ENCODE measurements around the gene TSN.

Gene TSN

GRCh38 chr2:121783180-121783579 lies 27.7 kb downstream of the TSN start:
- no peak overlapping the region for H3K4me3 ChIP-seq (ENCODE audit: low read depth, low read length)
- DNase-seq (ENCODE audit: low read depth, low spot score), result no peak
- in situ Hi-C loops (cut with HindIII; ENCODE audit: low sequenced_read_pairs), result no loop called here
- TF ChIP-seq CTCF (IDR thresholded peaks at IDR 0.05; ENCODE audit: low read depth, low read length), result no peak

- DNase-seq (ENCODE audit: low read depth, low spot score), result no peak
- H3K4me3 ChIP-seq (ENCODE audit: low read depth, low read length), result no peak overlapping the region
- in situ Hi-C loops (cut with HindIII; ENCODE audit: low sequenced_read_pairs), result no loop called here
- TF ChIP-seq CTCF (IDR thresholded peaks at IDR 0.05; ENCODE audit: low read depth, low read length), result no peak
These were observed 33.2 kb downstream of the TSN start for GRCh38 chr2:121788685-121789084.

- DNase-seq (ENCODE audit: low read depth, low spot score), result peak; percentile 87
- in situ Hi-C loops (cut with HindIII; ENCODE audit: low sequenced_read_pairs), result no loop called here
These were observed 35.0 kb downstream of the TSN start for GRCh38 chr2:121790276-121790956.

GRCh38 chr2:121791290-121791689 lies 35.8 kb downstream of the TSN start:
- no peak overlapping the region for H3K4me3 ChIP-seq (ENCODE audit: low read depth, low read length)
- no peak for TF ChIP-seq CTCF (IDR thresholded peaks at IDR 0.05; ENCODE audit: low read depth, low read length)
- no peak for DNase-seq (ENCODE audit: low read depth, low spot score)
- in situ Hi-C loops (cut with HindIII; ENCODE audit: low sequenced_read_pairs), result no loop called here

More at GRCh38 chr2:121790276-121790956, 35.0 kb downstream of the TSN start:
- TF ChIP-seq CTCF (IDR thresholded peaks at IDR 0.05; ENCODE audit: low read depth, low read length), result no peak
- no peak overlapping the region for H3K4me3 ChIP-seq (ENCODE audit: low read depth, low read length)

- in situ Hi-C loops (cut with HindIII; ENCODE audit: low sequenced_read_pairs), result no loop called here
- TF ChIP-seq CTCF (IDR thresholded peaks at IDR 0.05; ENCODE audit: low read depth, low read length), result no peak
- no peak overlapping the region for H3K4me3 ChIP-seq (ENCODE audit: low read depth, low read length)
- no peak for DNase-seq (ENCODE audit: low read depth, low spot score)
These were observed 36.4 kb downstream of the TSN start for GRCh38 chr2:121791801-121792221.

GRCh38 chr2:121793816-121794215 lies 38.4 kb downstream of the TSN start:
- TF ChIP-seq CTCF (IDR thresholded peaks at IDR 0.05; ENCODE audit: low read depth, low read length), result no peak
- in situ Hi-C loops (cut with HindIII; ENCODE audit: low sequenced_read_pairs), result no loop called here
- DNase-seq (ENCODE audit: low read depth, low spot score), result no peak
- H3K4me3 ChIP-seq (ENCODE audit: low read depth, low read length), result no peak overlapping the region
